ENCODE measurements around the gene RBBP5.

DNA sequence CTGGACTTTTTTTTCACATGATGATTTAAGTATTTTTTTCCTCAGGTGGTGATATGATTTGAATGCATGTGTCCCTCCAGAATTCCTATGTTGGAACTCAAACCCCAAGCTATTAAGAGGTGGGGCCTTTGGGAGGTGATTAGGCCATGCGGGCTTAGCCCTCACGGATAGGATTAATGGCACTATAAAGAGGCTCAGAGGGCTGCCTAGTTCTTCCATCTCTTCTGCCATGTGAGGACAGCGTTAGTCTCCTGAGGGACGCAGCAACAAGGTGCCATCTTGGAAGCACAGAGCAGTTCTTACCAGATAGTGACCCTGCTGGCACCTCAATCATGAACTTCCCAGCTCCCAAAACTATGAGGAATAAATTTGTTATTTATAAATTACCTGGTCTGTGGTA, 18.3 kb upstream of the RBBP5 start:
- TF ChIP-seq POLR2A (IDR thresholded peaks at IDR 0.05): no peak
- TF ChIP-seq CTCF (IDR thresholded peaks at IDR 0.05): no peak

Data from uterus (tissue), 2 donors.